Keratinocyte (primary cell): ENCODE results near the gene CYP2F1.

Source experiments
- CTCF ChIP-seq, 3 experiments: IDR thresholded peaks in 1 of 3; conservative IDR thresholded peaks in 1 of 3; optimal IDR thresholded peaks in 1 of 3; 2 replicates in 2 of 3; 3 replicates in 1 of 3; pipeline versions ENCODE3 to v1.5.1; 2011; ENCODE audit warnings: low read length in 3 of 3, mild to moderate bottlenecking in 3 of 3, moderate library complexity in 2 of 3, control low read depth in 1 of 3, inconsistent platforms in 1 of 3; ENCODE audit not compliant: insufficient read depth in 2 of 3; ENCODE audit errors: extremely low read depth in 1 of 3
- EZH2 ChIP-seq: IDR thresholded peaks from one replicate; pipeline ENCODE4 v1.6.1; 2012; ENCODE audit warnings: inconsistent platforms, mild to moderate bottlenecking, low read length, moderate library complexity

DNA sequence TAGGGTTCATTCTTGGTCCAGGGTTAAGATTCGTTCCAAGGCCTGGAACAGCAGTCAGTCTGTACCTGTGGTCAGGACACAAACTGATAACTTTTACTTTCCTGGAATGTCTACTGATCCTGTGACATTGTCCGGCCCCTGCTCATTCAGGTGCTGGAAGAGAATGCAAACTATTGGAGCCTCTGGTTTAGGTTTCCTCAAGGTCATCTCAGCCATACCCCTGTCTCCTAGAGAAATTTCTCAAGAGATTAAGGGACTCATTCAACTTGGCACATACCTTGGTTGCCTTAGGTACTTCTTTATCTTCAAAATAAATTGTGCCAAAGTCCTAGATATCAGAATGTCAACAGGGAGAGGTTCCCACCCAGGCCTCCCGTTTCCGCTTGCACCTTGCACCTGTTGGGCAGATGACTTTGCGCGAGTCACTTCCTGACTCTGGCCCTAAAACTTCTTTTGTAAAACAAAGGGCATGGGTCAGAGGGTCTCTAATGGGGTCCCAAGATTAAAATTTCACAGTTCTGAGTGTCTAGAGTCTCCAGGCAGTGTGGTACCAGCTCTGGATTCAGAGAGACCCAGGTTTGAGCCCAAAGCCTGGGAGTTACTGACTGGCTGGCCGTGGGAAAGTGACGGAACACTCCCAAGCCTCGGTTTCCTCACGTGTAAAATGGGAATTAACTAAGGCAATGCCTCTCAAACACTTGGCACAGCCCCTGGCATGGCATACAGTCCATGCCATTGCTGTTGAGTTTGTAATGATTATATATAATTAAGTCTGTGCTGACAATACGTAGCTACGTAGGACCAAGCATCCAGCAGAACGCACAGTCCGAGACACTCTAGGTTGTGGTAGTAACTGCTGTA is 52.9 kb downstream of the CYP2F1 start:
- TF ChIP-seq CTCF (optimal IDR thresholded peaks at IDR 0.05 in 1 of 3, IDR thresholded peaks at IDR 0.05 in 1 of 3, conservative IDR thresholded peaks at IDR 0.05 in 1 of 3; ENCODE audit: extremely low read depth in 1 of 3, insufficient read depth in 2 of 3, low read length in 3 of 3) (no peak), EZH2 (no peak)
